ENCODE measurements around the gene EIF1AX. TPM values are rescaled to one million over a fixed set of nuclear protein-coding genes. Genes with fewer than 3 reads are reported as not detected.
"Not testable (repeated sequence)": the region's sequence is repeated elsewhere in the genome, so short reads cannot be mapped to it uniquely, and the experiment has no call there.

The EIF1AX gene
- total RNA-seq: 81.6 TPM

GRCh38 chrX:20141281-20142220, at the start of gene EIF1AX:
TSS of gene EIF1AX (minus strand) at chrX:20141838. CDS start at chrX:20141640, 198 bp downstream.
- ATAC-seq: peak; percentile 100

GRCh38 chrX:20189171-20189570, 47.5 kb upstream of the EIF1AX start:
- no peak for ATAC-seq

GRCh38 chrX:20181598-20182329, 40.1 kb upstream of the EIF1AX start:
- no peak for ATAC-seq

- no peak for ATAC-seq
Observed at GRCh38 chrX:20177093-20177492, 35.5 kb upstream of the EIF1AX start.

- no peak for ATAC-seq
Observed at GRCh38 chrX:20173856-20174255, 32.2 kb upstream of the EIF1AX start.

- no peak for ATAC-seq
Observed at GRCh38 chrX:20173313-20173712, 31.7 kb upstream of the EIF1AX start.

GRCh38 chrX:20171887-20172286, 30.2 kb upstream of the EIF1AX start:
- ATAC-seq: no peak

- not testable (repeated sequence) for ATAC-seq
Observed at GRCh38 chrX:20162516-20162915, 20.9 kb upstream of the EIF1AX start.

GRCh38 chrX:20159797-20160385, 18.3 kb upstream of the EIF1AX start:
- ATAC-seq: no peak

- no peak for ATAC-seq
Observed at GRCh38 chrX:20151689-20152088, 10.1 kb upstream of the EIF1AX start.

GRCh38 chrX:20149326-20149725, 7.7 kb upstream of the EIF1AX start:
- no peak for ATAC-seq

- no peak for ATAC-seq
Observed at GRCh38 chrX:20147561-20147960, 5.9 kb upstream of the EIF1AX start.

GRCh38 chrX:20144491-20144890, 2.9 kb upstream of the EIF1AX start:
- no peak for ATAC-seq

GRCh38 chrX:20143561-20143960, 1.9 kb upstream of the EIF1AX start:
- ATAC-seq: no peak

GRCh38 chrX:20143111-20143510, 1.5 kb upstream of the EIF1AX start:
- no peak for ATAC-seq

GRCh38 chrX:20140420-20140819, 1.2 kb downstream of the EIF1AX start:
- ATAC-seq: no peak

- ATAC-seq: peak; percentile 36
Observed at GRCh38 chrX:20139966-20140365, 1.7 kb downstream of the EIF1AX start.

- no peak for ATAC-seq
Observed at GRCh38 chrX:20135944-20136343, 5.7 kb downstream of the EIF1AX start.

GRCh38 chrX:20132666-20133065, 9.0 kb downstream of the EIF1AX start:
- no peak for ATAC-seq

GRCh38 chrX:20130357-20130756, 11.3 kb downstream of the EIF1AX start:
- ATAC-seq: no peak

- ATAC-seq: no peak
Observed at GRCh38 chrX:20129547-20129946, 12.1 kb downstream of the EIF1AX start.

- ATAC-seq: no peak
Observed at GRCh38 chrX:20128670-20129069, 13.0 kb downstream of the EIF1AX start.

GRCh38 chrX:20127440-20127839, 14.2 kb downstream of the EIF1AX start:
- peak; percentile 48 for ATAC-seq
